Mesendoderm (in vitro differentiated cells): ENCODE results near the gene REX1BD.

Experiments used
- DNase-seq: peaks from one replicate; pipeline ENCODE4 v3.0.0; 2013
- H2AK5ac ChIP-seq: 2 replicates; pipeline ENCODE4 v1.6.1; 2013; ENCODE audit warnings: low read length, inconsistent platforms
- H2BK120ac ChIP-seq: 2 replicates; pipeline ENCODE4 v1.6.1; 2013; ENCODE audit warnings: low read depth, mild to moderate bottlenecking, low read length, moderate library complexity, mixed read lengths
- H2BK15ac ChIP-seq: replicated peaks from 2 replicates; pipeline ENCODE4 v1.6.1; 2013; ENCODE audit warnings: low read depth, mild to moderate bottlenecking, moderate library complexity
- H2BK5ac ChIP-seq: 2 replicates; pipeline ENCODE4 v1.6.1; 2013; ENCODE audit warnings: low read length, inconsistent platforms
- H3K18ac ChIP-seq: 2 replicates; pipeline ENCODE4 v1.6.1; 2013; ENCODE audit warnings: mild to moderate bottlenecking, low read length, mixed read lengths
- H3K23ac ChIP-seq: one replicate; pipeline ENCODE4 v1.6.1; 2013; ENCODE audit warnings: low read length
- H3K27ac ChIP-seq: 2 replicates; pipeline ENCODE4 v1.5.1; 2013; ENCODE audit warnings: low read depth, mild to moderate bottlenecking, inconsistent platforms, low read length, moderate library complexity
- H3K27me3 ChIP-seq: 2 replicates; pipeline ENCODE4 v1.6.1; 2013; ENCODE audit warnings: low read length, control low read depth, mild to moderate bottlenecking, inconsistent platforms; ENCODE audit not compliant: insufficient read depth, poor library complexity
- H3K36me3 ChIP-seq: 2 replicates; pipeline ENCODE4 v1.6.1; 2013; ENCODE audit warnings: low read length, inconsistent platforms; ENCODE audit not compliant: control insufficient read depth, insufficient read depth
- H3K4ac ChIP-seq: one replicate; pipeline ENCODE4 v1.6.1; 2013; ENCODE audit warnings: low read depth, mild to moderate bottlenecking, low read length, moderate library complexity
- H3K4me1 ChIP-seq: 2 replicates; pipeline ENCODE4 v1.6.1; 2013; ENCODE audit warnings: low read depth, low read length, inconsistent platforms; ENCODE audit not compliant: control insufficient read depth
- H3K4me2 ChIP-seq: 2 replicates; pipeline ENCODE4 v1.6.1; 2013; ENCODE audit warnings: low read length
- H3K4me3 ChIP-seq: 2 replicates; pipeline ENCODE4 v1.5.1; 2013; ENCODE audit warnings: mild to moderate bottlenecking, low read length
- H3K56ac ChIP-seq: one replicate; pipeline ENCODE4 v1.6.1; 2013; ENCODE audit warnings: low read length
- H3K79me1 ChIP-seq: 2 replicates; pipeline ENCODE4 v1.6.1; 2013; ENCODE audit warnings: low read length, inconsistent platforms
- H3K79me2 ChIP-seq: 2 replicates; pipeline ENCODE4 v1.6.1; 2013; ENCODE audit warnings: mild to moderate bottlenecking, low read length; ENCODE audit not compliant: control insufficient read depth, insufficient read depth
- H3K9ac ChIP-seq: 2 replicates; pipeline ENCODE4 v1.6.1; 2013; ENCODE audit warnings: low read length, inconsistent platforms
- H4K5ac ChIP-seq: one replicate; pipeline ENCODE4 v1.6.1; 2013; ENCODE audit warnings: low read length
- H4K8ac ChIP-seq: one replicate; pipeline ENCODE4 v1.6.1; 2013; ENCODE audit warnings: low read depth, mild to moderate bottlenecking, control low read depth, low read length, moderate library complexity
- WGBS: extraction: QIAGEN DNeasy Blood & Tissue Kit; methylation state at CpG from one replicate; pipeline ENCODE4 v1.1.7; 2013; ENCODE audit warnings: low lambda C conversion rate, missing lambda C conversion rate; ENCODE audit not compliant: insufficient coverage; ENCODE audit errors: extremely low coverage; 5-methylcytosine and 5-hydroxymethylcytosine counted together

REX1BD gene

DNA sequence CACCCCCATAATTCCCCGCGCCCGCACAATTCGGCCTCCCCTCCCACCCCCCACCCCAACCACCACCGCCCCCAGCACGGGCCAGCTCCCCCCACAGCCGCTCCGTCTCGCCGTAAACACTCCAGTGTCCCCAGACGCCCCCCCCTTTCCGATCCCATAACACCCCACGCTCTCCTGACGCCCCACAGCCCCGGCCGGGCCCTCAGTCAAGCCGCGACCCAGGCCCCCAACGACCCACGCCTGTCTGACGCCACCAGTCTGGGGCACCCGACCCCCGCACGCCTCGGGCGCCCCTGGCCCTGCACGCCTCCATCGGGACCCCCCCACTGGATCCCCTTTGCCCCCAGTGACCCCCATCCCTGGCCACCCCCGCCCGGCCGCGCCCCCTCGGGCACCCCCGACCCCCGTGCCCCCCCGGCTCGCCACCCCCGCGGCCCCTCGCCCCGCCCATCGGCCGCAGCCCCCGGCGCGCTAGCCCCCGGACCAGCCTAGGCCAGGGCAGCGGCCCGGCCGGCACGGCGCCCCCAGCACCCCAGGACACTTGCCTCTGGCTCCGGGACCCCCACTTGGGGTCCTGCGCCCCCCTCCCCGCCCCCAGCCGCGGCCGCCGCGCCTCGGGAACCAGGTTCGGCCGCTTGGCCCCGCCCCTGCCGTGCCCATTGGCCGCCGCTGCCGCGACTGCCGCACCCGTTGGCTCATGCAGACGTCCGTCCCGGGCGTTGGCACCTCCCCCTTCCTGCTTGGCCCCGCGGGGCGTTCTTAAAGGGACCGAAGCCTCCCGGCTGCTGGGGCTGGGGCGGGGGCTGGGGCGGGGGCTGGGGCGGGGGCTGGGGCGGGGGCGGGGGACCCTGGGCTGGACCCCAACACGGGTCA lies 45.4 kb upstream of the REX1BD start, which contains the start of gene FKBP8:
Gene FKBP8 (minus strand): TSS at position 633 of the 873 bp plus-strand sequence. CDS start 1,603 bp downstream, outside the sequence.
- Histone ChIP-seq H3K79me1 (peaks cover 11% of the 10 kb centered on the region), H3K9ac (peak within 1 kb of the TSS; percentile 85), H4K5ac (no peak within 1 kb of the TSS), H2AK5ac (peak within 1 kb of the TSS; percentile 48), H2BK15ac (no peak within 1 kb of the TSS), H3K27ac (peak within 1 kb of the TSS; percentile 48), H3K56ac (peak within 1 kb of the TSS; percentile 91), H3K4me1 (no peaks in the 10 kb centered on the region), H3K18ac (peak within 1 kb of the TSS; percentile 97), H4K8ac (peak within 1 kb of the TSS; percentile 14), H3K27me3 (no peaks in the 10 kb centered on the region), H2BK5ac (peak within 1 kb of the TSS; percentile 9), H3K79me2 (peaks cover 6% of the 10 kb centered on the region), H3K36me3 (peaks cover 8% of the 10 kb centered on the region), H3K4me3 (peak within 1 kb of the TSS; percentile 80), H2BK120ac (no peak within 1 kb of the TSS), H3K4ac (peak within 1 kb of the TSS; percentile 79), H3K4me2 (peak within 1 kb of the TSS; percentile 76), H3K23ac (peak within 1 kb of the TSS; percentile 74)
- no CpG with 5 or more reads among the region's 86 CpGs for WGBS
- peak; percentile 89 for DNase-seq

DNA sequence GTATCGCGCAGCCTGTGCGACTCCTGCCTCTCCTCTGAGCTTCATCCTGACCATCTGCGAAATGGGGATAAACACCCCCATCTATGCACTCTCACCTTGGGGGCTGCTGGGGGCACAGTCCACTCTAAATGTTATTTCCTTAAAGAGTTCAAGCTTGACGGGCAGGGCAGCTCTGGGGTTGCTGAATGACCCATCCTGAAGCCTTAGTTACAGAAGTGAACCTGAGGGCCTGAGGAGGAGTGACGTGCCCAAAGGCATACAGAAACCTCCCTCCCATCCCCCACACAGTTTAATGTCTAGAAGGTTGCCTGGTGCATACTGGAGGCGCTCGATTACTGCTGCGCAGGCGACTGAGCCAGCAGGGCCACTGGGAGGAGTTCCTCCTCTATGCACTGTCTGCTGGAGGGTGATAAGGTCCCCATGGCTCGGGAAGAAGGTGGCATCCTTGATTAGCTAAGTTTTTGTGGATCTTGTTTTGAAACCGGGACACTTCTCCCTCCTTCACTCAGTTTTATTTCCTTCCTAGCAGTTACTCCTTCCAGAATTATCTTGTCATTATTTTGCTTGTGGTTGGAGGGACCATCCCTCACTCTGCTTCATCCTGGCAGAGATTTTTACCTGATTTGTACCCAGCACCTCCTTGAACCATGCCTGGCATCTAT lies 44.7 kb upstream of the REX1BD start:
- Histone ChIP-seq H3K56ac (peak overlapping the region; percentile 80), H3K79me2 (peaks cover 6% of the 10 kb centered on the region), H4K5ac (no peak overlapping the region), H2BK5ac (peak overlapping the region; percentile 9), H3K9ac (peak overlapping the region; percentile 62), H2AK5ac (no peak overlapping the region), H2BK120ac (no peak overlapping the region), H3K4me2 (peak overlapping the region; percentile 70), H3K79me1 (peaks cover 11% of the 10 kb centered on the region), H3K4ac (peak overlapping the region; percentile 70), H3K36me3 (peaks cover 8% of the 10 kb centered on the region), H2BK15ac (no peak overlapping the region), H4K8ac (no peak overlapping the region), H3K18ac (peak overlapping the region; percentile 71), H3K27ac (peak overlapping the region; percentile 35), H3K23ac (no peak overlapping the region), H3K4me1 (no peaks in the 10 kb centered on the region), H3K27me3 (no peaks in the 10 kb centered on the region), H3K4me3 (peak overlapping the region; percentile 3)
- peak; percentile 91 for DNase-seq
- WGBS: no CpG with 5 or more reads among the region's 12 CpGs

DNA sequence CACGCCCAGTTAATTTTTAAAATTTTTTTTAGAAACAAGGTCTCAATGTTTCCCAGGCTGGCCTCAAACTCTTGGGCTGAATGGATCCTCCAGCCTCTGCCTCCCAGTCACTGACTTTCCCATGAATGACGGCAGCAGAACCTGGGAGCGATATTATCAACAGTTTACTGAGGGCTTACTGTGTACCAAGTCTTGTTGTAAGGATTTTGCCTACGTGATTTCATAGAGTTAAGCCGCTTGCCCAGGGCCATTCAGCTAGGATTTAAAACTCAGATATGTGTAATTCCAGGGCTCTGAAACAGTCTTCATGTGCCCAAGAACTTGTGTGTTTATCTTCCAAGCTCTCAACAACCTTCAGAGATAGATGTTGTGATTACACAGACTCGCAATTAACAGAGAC lies 37.0 kb upstream of the REX1BD start:
- Histone ChIP-seq H3K27ac (no peak overlapping the region), H3K27me3 (no peaks in the 10 kb centered on the region)
- no CpG with 5 or more reads among the region's 6 CpGs for WGBS

DNA sequence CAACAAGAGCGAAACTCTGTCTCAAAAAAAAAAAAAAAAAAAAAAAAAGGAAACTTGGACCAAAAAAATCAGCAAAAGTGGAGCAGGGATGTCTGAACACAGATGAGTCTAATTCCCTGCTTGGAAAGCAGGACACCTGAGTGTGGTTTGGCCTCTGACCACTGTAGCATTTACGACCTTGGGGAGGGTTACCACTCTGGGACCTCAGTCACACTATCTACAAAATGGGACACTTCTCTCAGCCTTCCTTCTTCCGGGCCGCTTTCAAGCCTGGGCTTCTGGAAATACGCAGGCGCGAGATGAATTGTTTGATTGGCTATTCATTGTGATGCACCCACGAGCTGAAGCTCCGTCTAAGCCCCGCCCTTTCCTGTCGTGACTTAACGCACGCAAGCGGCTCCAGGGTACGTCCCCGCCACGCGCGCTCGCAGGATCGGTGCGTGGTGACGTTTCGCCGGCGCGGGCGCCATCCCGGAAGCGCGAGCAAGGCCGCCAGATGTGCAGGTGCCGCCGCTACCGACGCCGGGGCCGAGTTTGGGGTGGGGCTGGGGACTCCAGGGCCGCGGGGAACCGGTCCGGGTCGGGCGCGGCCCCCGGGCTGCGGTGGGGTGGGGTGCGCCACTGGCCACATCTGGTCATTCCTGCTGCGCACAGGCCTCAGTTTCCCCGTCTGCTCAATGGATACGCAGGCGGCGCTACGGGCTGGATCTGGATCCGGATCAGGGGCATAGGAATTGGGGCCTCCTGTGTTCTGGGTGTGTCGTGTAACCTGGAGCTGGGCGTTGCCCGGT lies 31.0 kb upstream of the REX1BD start, which contains the start of gene KXD1:
Gene KXD1 (plus strand): TSS at position 460 of the 791 bp plus-strand sequence. CDS start 4,187 bp downstream, outside the sequence.
- Histone ChIP-seq H4K8ac (no peak within 1 kb of the TSS), H3K4me1 (peaks cover 1% of the 10 kb centered on the region), H3K9ac (peak within 1 kb of the TSS; percentile 72), H3K4me3 (peak within 1 kb of the TSS; percentile 87), H3K18ac (peak within 1 kb of the TSS; percentile 72), H3K4me2 (peak within 1 kb of the TSS; percentile 40), H3K4ac (peak within 1 kb of the TSS; percentile 88), H3K79me2 (peaks cover 16% of the 10 kb centered on the region), H3K79me1 (peaks cover 12% of the 10 kb centered on the region), H4K5ac (no peak within 1 kb of the TSS), H3K27me3 (no peaks in the 10 kb centered on the region), H2AK5ac (peak within 1 kb of the TSS; percentile 14), H2BK15ac (no peak within 1 kb of the TSS), H2BK120ac (no peak within 1 kb of the TSS), H3K56ac (peak within 1 kb of the TSS; percentile 82), H3K27ac (no peak within 1 kb of the TSS), H3K23ac (no peak within 1 kb of the TSS), H2BK5ac (no peak within 1 kb of the TSS), H3K36me3 (peaks cover 2% of the 10 kb centered on the region)
- DNase-seq: peak; percentile 97
- WGBS: no CpG with 5 or more reads among the region's 58 CpGs

More for the DNA sequence above, 37.0 kb upstream of the REX1BD start:
- Histone ChIP-seq H2BK120ac (no peak overlapping the region), H3K36me3 (no peaks in the 10 kb centered on the region), H3K4ac (no peak overlapping the region), H3K4me1 (no peaks in the 10 kb centered on the region), H3K18ac (no peak overlapping the region), H3K79me2 (no peaks in the 10 kb centered on the region), H4K8ac (no peak overlapping the region), H3K56ac (peak overlapping the region; percentile 34), H2BK15ac (no peak overlapping the region), H4K5ac (no peak overlapping the region), H3K9ac (no peak overlapping the region), H3K4me3 (no peak overlapping the region), H3K79me1 (no peaks in the 10 kb centered on the region), H2AK5ac (no peak overlapping the region), H3K4me2 (no peak overlapping the region), H3K23ac (no peak overlapping the region), H2BK5ac (no peak overlapping the region)
- DNase-seq: no peak

DNA sequence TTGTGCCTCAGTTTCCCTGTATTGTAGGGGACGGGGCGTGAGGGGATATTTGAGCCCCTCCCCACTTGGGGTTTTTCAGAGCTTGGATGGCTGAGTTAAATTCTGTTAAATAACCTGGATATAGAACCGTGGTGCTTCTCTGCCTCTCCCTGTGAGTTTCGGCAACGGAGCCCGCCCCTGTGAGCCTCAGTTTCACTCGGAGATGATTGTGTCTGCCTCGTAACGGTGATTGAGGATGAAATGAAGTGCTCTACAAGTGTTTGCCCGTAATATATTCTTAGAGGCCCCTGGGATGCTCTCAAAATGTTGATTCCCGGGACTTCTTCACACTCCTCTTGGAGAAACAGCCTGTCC lies 30.4 kb upstream of the REX1BD start:
- Histone ChIP-seq H3K4me3 (peak overlapping the region; percentile 87), H3K27ac (no peak overlapping the region), H3K4me1 (peaks cover 1% of the 10 kb centered on the region), H3K56ac (peak overlapping the region; percentile 82), H3K79me1 (peaks cover 12% of the 10 kb centered on the region), H2BK5ac (no peak overlapping the region), H3K4ac (peak overlapping the region; percentile 88), H3K36me3 (peaks cover 2% of the 10 kb centered on the region), H2AK5ac (no peak overlapping the region), H4K5ac (no peak overlapping the region), H3K23ac (no peak overlapping the region), H4K8ac (no peak overlapping the region), H2BK120ac (no peak overlapping the region), H3K9ac (peak overlapping the region; percentile 72), H3K18ac (peak overlapping the region; percentile 72), H3K27me3 (no peaks in the 10 kb centered on the region), H3K4me2 (peak overlapping the region; percentile 40), H3K79me2 (peaks cover 16% of the 10 kb centered on the region), H2BK15ac (no peak overlapping the region)
- WGBS: no CpG with 5 or more reads among the region's 11 CpGs
- DNase-seq: no peak
